DND-41 (cell line): ENCODE results near the gene ITPRIPL2.

ENCODE experiments used
- ATAC-seq: fragments of 200-7000 bp; cut with Tn5 transposase; 3 replicates; pipeline ENCODE4 v1.9.1; 2021; ENCODE audit warnings: low read depth; ENCODE audit not compliant: insufficient read depth
- DNase-seq: peaks from one replicate; pipeline ENCODE4 v3.0.0-alpha.2; 2020
- H2AFZ ChIP-seq: 2 replicates; pipeline ENCODE4 v1.6.0; 2012; ENCODE audit warnings: low read depth, low read length
- H3K27ac ChIP-seq: 2 replicates; pipeline ENCODE4 v1.5.1; 2012; ENCODE audit warnings: low read length, inconsistent platforms
- H3K27me3 ChIP-seq: fragments of 200-600 bp; sonication (generic); 2 replicates; pipeline ENCODE4 v1.6.0; 2012; ENCODE audit warnings: low read length, mild to moderate bottlenecking, inconsistent platforms; ENCODE audit not compliant: insufficient read depth, poor library complexity
- H3K36me3 ChIP-seq: 2 replicates; pipeline ENCODE4 v1.5.1; 2012; ENCODE audit warnings: low read length, inconsistent platforms; ENCODE audit not compliant: insufficient read depth
- H3K4me1 ChIP-seq: 2 replicates; pipeline ENCODE4 v1.5.1; 2012; ENCODE audit warnings: mild to moderate bottlenecking, low read length; ENCODE audit not compliant: insufficient read depth
- H3K4me2 ChIP-seq: 2 replicates; pipeline ENCODE4 v1.6.0; 2012; ENCODE audit warnings: mild to moderate bottlenecking, moderate library complexity, low read length, inconsistent platforms; ENCODE audit not compliant: insufficient read depth
- H3K4me3 ChIP-seq, 2 experiments: fragments of 200-600 bp in 1 of 2; shearing (Covaris generic) in 1 of 2; 2 replicates each; pipeline ENCODE4 v1.5.1; 2012 to 2016; ENCODE audit warnings: inconsistent platforms in 2 of 2, low read length in 2 of 2, mild to moderate bottlenecking in 2 of 2, low read depth in 1 of 2, moderate library complexity in 1 of 2
- H3K79me2 ChIP-seq: 2 replicates; pipeline ENCODE4 v1.6.0; 2012; ENCODE audit warnings: low read length, inconsistent platforms; ENCODE audit not compliant: insufficient read depth
- H3K9ac ChIP-seq: 2 replicates; pipeline ENCODE4 v1.6.0; 2012; ENCODE audit warnings: low read depth, mild to moderate bottlenecking, inconsistent platforms, low read length, moderate library complexity
- H3K9me3 ChIP-seq: 2 replicates; pipeline ENCODE4 v1.5.1; 2012; ENCODE audit warnings: low read length, moderate library complexity, mild to moderate bottlenecking, inconsistent platforms; ENCODE audit not compliant: insufficient read depth, severe bottlenecking
- H4K20me1 ChIP-seq: 2 replicates; pipeline ENCODE4 v1.6.0; 2012; ENCODE audit warnings: low read length; ENCODE audit not compliant: insufficient read depth
- CTCF ChIP-seq: IDR thresholded peaks from 2 replicates; pipeline ENCODE4 v1.5.1; 2012; ENCODE audit warnings: borderline replicate concordance, low read length, moderate library complexity, mild to moderate bottlenecking; ENCODE audit not compliant: poor library complexity, severe bottlenecking; ENCODE audit errors: extremely low read depth

Gene ITPRIPL2

GRCh38 chr16:19169082-19169639 is 55.4 kb downstream of the ITPRIPL2 start:
- ATAC-seq, result no peak
- H3K4me2 ChIP-seq, result no peak overlapping the region

GRCh38 chr16:19170043-19170655 is 56.4 kb downstream of the ITPRIPL2 start:
- H3K27ac ChIP-seq, result no peak overlapping the region
- H3K4me2 ChIP-seq, result no peak overlapping the region
- no peaks in the 10 kb centered on the region for H3K9me3 ChIP-seq
- H3K4me1 ChIP-seq, result no peaks in the 10 kb centered on the region
- H3K36me3 ChIP-seq, result no peaks in the 10 kb centered on the region
- no peak overlapping the region for H3K4me3 ChIP-seq
- no peak overlapping the region for H2AFZ ChIP-seq
- DNase-seq (no peak), ATAC-seq (no peak)
- H3K9ac ChIP-seq, result no peak overlapping the region
- no peaks in the 10 kb centered on the region for H4K20me1 ChIP-seq
- no peak for TF ChIP-seq CTCF
- H3K79me2 ChIP-seq, result no peaks in the 10 kb centered on the region
- no peaks in the 10 kb centered on the region for H3K27me3 ChIP-seq

More at GRCh38 chr16:19169082-19169639, 55.4 kb downstream of the ITPRIPL2 start:
- Histone ChIP-seq H3K27me3 (no peaks in the 10 kb centered on the region), H3K4me1 (no peaks in the 10 kb centered on the region), H3K9ac (no peak overlapping the region), H3K9me3 (no peaks in the 10 kb centered on the region), H3K27ac (no peak overlapping the region), H3K4me3 (no peak overlapping the region), H2AFZ (no peak overlapping the region), H3K36me3 (no peaks in the 10 kb centered on the region), H3K79me2 (no peaks in the 10 kb centered on the region), H4K20me1 (no peaks in the 10 kb centered on the region)
- TF ChIP-seq CTCF, result no peak
- DNase-seq, result no peak
